Measurements from ENCODE around the gene PLK1.
A peak's percentile ranks its signal among the peaks of the same experiment; 100 is the strongest.

Gene PLK1

GRCh38 chr16:23682181-23682580 lies 3.5 kb downstream of the PLK1 start:
- DNase-seq: no peak

DNA sequence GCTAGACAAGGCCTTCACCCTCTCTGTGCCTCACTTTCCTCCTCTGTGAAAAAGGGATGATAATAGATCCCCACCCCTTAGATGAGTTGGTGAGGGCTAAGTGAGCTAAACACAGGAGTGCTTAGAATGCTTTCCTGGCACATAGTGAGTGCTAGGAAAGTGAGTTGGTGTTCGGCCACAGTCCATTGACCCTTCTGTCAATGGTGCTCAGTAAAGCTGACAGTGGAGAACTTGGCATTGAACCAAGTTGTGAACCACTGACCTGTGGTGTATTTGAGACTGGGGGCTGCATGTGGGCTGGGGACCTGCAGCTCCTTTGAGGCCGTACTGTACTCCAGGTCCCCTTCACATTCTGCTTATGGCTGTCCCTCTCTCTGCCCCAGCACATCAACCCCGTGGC lies 4.8 kb downstream of the PLK1 start:
- DNase-seq: no peak

GRCh38 chr16:23687034-23687808 lies 8.5 kb downstream of the PLK1 start:
- DNase-seq: no peak

DNA sequence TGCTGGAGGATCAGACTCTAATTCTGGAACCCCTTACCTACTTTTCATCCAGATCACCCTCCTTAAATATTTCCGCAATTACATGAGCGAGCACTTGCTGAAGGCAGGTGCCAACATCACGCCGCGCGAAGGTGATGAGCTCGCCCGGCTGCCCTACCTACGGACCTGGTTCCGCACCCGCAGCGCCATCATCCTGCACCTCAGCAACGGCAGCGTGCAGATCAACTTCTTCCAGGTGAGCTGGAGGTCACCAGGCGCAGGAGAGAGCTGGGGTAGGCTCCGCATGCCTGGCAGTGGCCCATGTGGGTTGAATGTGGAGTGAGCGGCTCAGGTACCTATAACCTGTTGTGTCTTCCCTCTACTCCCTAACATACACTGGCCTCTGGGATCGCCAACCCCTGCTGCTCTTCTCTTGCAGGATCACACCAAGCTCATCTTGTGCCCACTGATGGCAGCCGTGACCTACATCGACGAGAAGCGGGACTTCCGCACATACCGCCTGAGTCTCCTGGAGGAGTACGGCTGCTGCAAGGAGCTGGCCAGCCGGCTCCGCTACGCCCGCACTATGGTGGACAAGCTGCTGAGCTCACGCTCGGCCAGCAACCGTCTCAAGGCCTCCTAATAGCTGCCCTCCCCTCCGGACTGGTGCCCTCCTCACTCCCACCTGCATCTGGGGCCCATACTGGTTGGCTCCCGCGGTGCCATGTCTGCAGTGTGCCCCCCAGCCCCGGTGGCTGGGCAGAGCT lies 10.9 kb downstream of the PLK1 start:
- DNase-seq: no peak

- no peak for DNase-seq
Measured at GRCh38 chr16:23690771-23691482, 12.2 kb downstream of the PLK1 start.

DNA sequence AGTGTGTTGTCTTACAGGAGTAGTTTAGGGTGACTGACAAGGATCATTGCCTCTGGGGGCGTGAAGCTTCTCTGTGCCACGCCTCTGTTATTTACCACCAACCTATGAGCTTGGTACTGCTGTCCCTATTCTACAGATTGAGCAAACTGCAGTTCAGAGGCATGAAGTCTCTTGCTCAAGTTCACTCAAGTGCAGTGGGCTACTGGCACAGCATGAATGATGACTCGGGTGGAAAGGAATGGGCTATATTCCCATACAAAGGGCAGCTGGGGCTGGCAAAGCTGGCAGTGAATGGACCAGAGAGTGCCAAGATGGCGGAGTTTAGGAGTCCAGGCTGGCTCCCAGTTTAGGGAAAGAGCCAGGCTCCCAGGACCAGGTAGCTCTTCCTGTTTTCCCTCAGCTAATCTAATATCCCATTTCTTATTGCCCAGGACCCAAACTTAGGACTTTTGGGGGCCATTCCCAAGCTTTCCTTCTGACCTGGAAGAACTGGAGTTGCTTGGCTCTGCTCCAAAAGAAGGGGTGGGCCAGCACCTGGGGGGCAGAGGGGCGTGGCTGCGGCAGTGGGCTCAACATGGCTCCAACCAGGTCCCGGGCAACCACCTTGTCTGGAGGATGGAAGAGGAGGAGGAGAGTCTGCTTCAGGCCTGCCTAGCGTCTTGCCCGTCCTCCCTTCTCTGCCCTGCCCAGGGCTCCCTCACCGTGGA lies 12.9 kb downstream of the PLK1 start:
- DNase-seq: no peak

DNA sequence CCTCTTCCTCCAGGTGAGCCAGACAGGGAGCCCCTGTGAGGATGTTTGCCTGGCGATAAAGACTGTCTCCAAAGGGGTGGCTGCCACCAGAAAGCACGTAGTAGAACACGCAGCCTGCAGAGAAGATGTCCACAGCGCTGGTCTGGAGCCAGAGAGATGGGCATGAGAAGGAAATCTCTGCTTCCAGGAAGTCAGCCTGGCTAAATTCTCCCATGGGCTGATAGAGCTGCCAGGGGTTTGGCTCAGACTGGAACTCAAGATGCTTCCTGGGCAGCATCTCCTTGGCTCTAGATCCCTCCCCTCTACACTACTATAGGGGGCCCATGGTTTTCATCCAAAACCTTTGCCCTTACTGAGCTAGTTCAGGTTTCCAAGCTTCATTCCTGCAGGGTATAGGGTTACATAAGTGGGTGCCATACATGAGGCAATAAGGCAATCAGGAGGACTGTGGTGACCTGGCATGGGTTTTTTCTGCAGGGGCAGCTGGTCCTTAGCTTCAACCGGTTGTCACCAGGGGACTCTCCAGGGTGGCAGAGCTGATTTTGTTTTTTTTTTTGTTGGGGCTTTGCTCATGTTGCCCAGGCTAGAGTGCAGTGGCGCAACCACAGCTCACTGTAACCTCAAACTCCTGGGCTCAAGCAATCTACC lies 13.6 kb downstream of the PLK1 start:
- no peak for DNase-seq

- DNase-seq: no peak
Measured at GRCh38 chr16:23694265-23694643, 15.6 kb downstream of the PLK1 start.

DNA sequence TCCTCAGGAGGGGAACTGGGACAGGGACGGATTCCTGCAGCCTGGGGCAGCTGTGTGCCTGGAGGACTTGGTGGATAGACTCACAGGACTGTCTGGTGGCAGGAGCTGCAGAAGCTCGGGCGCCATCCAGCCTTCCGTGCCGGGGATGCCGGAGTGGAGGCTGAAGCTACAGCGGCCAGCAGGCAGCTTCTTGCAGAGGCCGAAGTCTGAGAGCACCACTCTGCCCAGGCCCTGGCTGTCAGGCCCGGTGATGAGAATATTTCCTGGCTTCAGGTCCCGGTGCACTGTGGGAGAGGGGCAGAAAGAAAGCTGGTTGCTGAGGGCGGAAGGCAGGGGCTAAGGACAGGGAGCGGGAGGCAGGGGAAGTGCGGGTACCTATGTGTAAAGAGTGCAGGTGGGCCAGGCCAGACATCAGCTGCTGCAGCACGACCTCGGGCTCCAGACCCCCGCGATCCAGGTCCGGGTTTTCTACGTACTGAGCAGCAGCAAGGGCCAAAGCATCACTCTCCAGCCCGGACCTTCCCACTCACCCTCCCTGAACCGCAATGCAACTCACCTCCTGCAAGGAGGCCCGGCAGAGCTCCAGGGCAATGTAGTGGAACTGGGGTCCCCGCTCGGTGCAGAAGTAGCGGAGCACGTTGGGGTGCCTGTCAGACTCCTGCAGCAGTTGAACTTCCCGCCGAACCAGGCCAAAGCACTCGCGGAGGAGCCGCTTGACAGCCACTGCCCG lies 16.1 kb downstream of the PLK1 start:
- no peak for DNase-seq

DNA sequence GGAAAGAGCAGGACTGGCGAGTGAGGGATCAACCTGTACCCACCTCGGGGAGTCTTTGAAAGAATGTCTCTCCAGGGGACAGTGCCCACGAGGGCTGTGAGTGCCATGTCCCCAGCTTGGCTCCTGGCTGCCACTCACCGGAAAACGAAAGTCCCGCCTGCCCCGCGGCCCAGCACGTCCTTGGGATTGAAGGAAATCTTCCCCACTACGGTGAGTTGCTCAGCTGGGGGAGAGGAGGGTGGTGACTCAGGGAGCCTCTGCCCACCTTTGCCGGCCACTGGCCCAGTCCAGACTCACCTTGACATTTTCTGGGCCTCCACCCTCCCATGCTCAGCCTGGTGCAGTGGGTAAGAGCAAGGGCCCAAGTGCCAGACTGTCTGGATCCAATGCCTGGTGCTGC lies 17.1 kb downstream of the PLK1 start:
- no peak for DNase-seq

DNA sequence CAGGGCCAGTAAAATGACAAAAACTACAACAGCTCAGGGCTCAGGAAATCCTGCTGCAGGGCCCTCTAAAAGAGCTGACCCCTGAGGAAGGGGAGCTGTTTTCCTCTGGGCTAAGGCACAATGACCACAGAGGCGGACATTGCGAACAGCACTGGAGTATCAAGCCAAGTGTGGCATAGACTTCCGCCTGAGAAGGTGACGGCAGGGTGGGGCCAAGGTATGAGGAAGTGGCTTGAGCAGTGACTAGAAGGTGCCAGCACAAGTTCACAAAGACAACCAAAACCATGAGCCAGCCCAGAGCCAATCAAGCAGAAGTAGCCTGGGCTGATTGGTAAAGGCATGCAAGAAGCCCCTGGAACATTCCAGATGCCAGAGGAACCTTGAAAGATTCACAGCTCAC lies 20.4 kb downstream of the PLK1 start:
- peak; percentile 11 for DNase-seq

GRCh38 chr16:23700093-23700492 lies 21.4 kb downstream of the PLK1 start:
- no peak for DNase-seq

GRCh38 chr16:23700509-23700908 lies 21.8 kb downstream of the PLK1 start:
- DNase-seq: no peak

DNA sequence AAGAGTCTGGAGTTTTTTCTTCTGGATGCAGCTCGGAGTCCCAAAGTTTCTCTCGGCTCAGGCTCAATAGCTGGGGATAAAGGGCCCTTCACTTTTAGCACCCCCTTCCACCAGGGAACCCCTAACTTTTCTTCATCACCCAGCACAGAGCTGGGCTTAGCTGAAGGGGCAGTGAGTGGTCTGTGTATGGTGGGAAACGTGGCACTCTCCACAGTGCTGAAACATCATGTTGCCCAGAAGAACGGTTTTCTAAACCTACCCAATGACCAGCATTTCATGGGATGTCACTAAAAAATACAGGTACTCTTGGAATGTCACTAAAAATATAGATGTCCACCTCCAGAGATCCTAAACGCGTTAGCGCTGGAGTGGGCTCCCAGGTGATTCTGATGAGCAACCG lies 22.4 kb downstream of the PLK1 start:
- no peak for DNase-seq

GRCh38 chr16:23702951-23703350 lies 24.3 kb downstream of the PLK1 start:
- no peak for DNase-seq

DNA sequence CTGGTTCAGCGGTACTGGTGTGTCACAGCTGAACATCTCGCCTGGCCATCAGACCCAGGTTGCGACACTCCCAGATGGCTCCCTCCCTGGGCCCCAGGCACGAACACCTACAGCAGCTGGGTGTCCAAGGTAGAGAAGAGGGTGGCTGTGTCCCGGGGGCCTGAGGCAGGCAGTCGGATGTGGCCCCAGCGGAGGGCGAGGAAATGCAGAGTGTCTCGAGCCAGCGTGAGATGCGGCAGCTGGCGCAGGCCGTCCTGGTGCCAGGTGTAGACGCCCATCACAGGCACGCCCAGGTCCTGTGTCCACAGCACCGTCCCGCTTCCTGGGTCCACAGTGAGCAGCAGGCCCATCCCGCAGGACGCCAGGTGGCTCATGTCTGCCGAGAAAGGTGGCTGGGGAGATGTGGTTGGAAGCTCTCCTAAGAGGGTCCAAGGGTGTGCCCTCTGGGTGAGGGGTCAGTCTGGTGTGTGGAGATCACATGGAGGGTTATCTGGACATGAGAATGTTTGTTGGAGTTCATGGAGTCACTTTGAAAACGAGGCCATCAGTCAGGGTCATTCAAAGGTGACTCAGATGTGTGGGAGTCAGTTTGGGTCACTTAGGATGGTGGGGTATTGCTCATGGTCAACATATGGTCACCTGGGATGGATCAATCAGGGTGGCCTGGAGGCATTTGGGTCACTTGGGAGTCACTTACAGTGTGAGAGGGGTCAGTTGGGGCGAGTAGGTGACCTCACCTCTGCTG lies 26.3 kb downstream of the PLK1 start:
- no peak for DNase-seq

DNA sequence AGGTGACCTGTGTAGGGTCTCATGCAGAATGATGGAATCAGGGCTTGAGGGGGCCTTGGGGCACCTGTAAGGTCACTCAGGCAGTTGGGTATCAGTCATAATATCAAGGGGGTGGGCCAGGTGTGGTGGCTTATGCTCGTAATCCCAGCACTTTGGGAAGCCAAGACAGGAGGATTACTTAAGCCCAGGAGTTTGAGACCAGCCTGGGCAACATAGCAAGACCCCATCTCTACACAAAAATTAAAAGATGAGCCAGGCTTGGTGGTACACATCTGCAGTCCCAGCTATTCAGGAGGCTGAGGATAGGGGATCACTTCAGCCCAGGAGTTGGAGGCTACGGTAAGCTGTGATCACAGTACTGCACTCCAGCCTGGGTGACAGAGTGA lies 26.8 kb downstream of the PLK1 start:
- no peak for DNase-seq

DNA sequence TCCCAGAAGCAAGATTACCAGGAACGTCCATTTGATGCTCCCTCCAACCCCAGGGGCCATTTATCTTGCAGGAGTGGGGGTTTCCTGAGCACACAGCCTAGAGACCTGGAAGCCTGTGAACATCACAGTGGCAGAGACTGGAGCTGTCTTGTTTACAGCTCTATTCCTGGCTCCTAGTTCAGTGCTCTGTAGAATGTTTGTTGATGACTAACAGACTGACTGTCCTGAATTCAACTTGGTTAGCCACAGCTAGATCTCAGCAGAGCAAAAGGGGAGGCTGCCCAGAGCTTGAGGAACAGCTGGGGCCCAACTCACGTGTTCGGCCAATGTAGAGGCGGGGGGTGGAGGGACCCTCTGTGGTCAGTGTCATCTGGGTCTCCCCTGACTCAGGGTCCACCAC lies 27.8 kb downstream of the PLK1 start:
- no peak for DNase-seq

- DNase-seq: no peak
Measured at GRCh38 chr16:23709536-23709935, 30.8 kb downstream of the PLK1 start.

DNA sequence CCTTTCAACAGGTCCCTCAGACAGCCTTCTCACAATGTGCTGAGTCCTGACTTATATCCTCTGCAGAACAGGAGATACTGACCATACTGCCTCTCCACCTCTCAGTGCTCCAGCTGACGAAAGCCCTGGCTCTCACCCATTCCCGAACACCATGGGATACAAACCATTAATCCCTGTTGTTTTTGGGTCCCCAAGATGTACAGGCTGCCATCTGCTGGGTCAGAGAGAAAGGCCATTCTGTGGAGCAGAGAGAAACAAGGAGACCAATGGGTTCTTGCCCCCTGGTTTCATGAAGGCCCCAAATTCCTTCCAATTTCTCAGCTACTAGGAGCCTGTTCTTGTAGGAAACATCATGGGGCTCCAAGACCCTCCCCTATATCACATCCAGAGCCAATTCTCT lies 31.3 kb downstream of the PLK1 start:
- DNase-seq: no peak

- no peak for DNase-seq
Measured at GRCh38 chr16:23710504-23710903, 31.8 kb downstream of the PLK1 start.

Measured in CD4-positive, alpha-beta T cell treated with Interleukin-17A for 4 hours (primary cell).